Pulmonary artery endothelial cell (primary cell): ENCODE measurements around the gene COA1. TPM values are rescaled to one million over a fixed set of nuclear protein-coding genes. Genes with fewer than 3 reads are reported as not detected.
"Not testable (repeated sequence)": the region's sequence is repeated elsewhere in the genome, so short reads cannot be mapped to it uniquely, and the experiment has no call there.

Experiments
- DNase-seq: peaks from one replicate; pipeline ENCODE4 v3.0.0-alpha.2; 2011; ENCODE audit warnings: low read depth, low spot score
- total RNA-seq: library from RNA; depleted of rRNA; stranded (reverse); fragments of >200 nt; gene quantifications from 2 replicates; pipeline ENCODE4 v1.2.3, GENCODE V29; 2014

COA1 gene, protein sequence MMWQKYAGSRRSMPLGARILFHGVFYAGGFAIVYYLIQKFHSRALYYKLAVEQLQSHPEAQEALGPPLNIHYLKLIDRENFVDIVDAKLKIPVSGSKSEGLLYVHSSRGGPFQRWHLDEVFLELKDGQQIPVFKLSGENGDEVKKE
- 47.8 and 53.5 TPM in 2 replicates for total RNA-seq

DNA sequence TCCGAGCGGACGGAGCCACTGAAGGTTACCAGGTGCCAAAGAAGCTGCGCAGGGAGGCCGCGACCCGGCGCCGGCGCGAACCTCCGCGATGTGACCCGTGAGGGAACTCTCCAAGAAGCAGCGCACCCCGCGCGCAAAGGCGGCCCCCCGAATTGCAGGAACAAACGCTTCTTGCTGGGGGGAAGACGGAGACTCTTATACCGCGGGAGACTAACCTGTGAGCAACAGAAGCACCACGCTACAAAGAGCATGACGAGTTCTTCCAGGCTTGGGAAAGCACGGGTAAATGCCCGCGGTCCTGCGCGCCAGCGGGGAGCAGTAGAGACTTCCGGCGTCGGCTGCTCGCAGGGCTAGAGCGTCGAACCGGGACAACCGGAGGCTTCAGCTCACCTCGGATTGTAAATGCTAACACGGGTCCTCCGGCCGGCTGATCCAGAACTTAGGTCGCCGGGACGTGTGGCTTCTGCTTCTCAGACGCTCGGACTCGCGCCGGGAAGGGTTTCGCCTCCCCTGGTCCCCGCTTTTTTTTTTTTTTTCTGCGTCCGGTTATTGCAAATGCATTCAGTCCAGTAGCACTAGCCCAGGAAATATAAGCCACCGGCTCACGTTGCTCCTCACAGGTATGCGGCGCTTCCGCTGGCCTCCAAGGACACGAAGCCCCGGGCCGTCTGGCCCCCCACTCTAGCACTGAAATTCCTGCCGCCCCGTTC is at the start of gene COA1:
Gene COA1, minus strand, starts transcription at position 310 of the 710 bp plus-strand sequence. CDS start 80,909 bp downstream, outside the sequence.
- DNase-seq = peak; percentile 73

DNA sequence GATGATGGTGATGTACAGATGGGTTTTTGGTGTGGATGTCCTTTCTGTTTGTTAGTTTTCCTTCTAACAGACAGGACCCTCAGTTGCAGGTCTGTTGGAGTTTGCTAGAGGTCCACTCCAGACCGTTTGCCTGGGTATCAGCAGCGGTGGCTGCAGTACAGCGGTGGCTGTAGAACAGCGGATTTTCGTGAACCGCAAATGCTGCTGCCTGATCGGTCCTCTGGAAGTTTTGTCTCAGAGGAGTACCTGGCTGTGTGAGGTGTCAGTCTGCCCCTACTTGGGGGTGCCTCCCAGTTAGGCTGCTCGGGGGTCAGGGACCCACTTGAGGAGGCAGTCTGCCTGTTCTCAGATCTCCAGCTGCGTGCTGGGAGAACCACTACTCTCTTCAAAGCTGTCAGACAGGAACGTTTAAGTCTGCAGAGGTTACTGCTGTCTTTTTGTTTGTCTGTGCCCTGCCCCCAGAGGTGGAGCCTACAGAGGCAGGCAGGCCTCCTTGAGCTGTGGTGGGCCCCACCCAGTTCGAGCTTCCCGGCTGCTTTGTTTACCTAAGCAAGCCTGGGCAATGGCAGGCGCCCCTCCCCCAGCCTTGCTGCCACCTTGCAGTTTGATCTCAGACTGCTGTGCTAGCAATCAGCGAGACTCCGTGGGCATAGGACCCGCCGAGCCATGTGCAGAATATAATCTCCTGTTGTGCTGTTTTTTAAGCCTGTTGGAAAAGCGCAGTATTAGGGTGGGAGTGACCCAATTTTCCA is 49.1 kb upstream of the COA1 start:
- DNase-seq = not testable (repeated sequence)

DNA sequence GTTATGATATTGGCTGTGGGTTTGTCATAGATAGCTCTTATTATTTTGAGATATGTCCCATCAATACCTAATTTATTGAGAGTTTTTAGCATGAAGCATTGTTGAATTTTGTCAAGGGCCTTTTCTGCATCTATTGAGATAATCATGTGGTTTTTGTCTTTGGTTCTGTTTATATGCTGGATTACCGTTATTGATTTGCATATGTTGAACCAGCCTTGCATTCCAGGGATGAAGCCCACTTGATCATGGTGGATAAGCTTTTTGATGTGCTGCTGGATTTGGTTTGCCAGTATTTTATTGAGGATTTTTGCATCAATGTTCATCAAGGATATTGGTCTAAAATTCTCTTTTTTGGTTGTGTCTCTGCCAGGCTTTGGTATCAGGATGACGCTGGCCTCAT is 45.9 kb upstream of the COA1 start:
- DNase-seq = not testable (repeated sequence)

DNA sequence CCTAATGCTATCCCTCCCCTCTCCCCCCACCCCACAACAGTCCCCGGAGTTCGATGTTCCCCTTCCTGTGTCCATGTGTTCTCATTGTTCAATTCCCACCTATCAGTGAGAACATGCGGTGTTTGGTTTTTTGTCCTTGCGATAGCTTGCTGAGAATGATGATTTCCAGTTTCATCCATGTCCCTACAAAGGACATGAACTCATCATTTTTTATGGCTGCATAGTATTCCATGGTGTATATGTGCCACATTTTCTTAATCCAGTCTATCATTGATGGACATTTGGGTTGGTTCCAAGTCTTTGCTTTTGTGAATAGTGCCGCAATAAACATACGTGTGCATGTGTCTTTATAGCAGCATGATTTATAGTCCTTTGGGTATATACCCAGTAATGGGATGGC is 43.9 kb upstream of the COA1 start:
- DNase-seq = not testable (repeated sequence)

DNA sequence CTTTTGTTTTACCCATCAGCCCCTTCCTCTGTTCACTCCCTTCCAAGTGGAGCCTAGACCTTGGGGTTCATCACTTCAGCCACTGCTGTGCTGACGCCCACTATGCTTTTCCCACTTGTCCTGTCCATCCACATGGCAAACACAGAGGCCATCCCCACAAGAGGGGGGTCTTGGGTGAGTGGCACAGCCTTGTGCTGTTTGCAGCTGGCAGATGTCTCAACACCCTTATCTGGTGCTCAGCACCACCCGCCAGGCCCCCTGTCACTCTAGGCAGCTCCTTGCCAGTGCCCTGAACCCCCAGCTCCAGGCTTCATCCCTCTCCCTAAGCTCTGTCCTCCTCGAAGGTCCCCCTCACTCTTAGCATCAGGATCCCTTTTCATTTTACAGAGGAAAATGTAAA is 42.2 kb upstream of the COA1 start:
- DNase-seq = no peak

DNA sequence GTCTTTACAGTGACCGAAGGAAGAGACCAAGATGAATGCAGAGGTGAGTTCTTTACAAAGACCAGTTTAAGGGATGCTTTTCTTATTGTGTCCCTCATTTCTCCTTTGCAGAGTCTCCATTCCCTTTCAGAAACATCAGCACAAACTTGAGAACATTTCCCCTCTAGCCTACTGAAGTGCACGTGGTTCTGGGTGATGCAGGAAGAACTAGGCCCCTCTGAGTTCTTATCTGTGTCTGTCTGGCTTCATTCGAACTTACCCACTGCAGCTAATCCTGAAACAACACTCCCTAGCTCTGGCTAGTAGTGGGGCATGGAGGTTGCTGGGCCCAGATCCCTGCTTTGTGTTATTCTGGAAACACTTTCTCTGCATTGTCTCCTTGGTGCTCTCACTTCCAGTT is 41.8 kb upstream of the COA1 start:
- no peak for DNase-seq

DNA sequence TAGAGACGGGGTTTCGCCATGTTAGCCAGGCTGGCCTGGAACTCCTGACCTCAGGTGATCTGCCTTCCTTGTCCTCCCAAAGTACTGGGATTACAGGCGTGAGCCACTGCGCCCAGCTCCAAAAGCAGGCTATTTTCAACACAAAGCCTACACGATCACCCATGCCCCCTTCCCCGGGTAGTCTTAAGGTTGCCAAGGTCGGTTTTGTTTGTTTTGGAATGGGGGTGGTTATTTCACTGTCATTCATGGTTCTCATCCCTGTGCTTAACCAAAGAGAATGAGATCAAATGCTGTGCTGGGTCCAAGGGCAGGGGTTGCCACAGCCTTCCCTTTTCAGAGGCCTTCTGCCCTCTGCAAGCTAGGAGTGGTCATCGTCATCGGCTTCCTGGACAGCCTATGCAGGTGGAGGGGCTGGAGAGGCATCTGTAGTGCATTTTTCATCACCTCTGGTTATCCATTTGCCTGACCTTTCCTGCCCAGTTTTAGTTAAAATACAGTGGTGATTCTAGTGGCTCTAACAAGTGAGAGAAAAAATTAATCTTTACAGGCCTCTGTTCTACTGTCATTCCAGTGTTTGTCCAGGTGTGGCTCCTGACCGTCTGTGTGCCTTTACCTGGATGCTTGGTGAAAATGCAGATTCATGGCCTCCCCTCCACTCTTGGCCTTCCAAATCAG is 40.6 kb upstream of the COA1 start:
- DNase-seq = no peak

DNA sequence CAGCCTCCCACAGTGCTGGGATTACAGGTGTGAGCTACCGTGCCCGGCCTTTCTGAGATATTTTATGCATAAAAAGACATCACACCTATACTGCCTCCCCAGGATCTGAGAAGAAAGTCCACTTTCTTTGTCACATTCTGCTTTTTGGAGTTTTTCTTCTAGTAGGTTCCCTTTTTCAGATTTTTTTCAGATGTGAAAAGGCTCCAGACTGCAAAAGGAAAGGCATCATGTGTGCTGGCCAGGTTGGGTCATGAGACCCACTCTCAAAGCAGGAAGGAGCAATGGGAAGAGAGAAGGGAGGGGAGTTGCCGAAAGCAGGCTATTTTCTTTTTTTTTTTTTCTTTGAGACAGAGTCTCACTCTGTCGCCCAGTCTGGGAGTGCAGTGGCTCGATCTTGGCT is 40.0 kb upstream of the COA1 start:
- no peak for DNase-seq

- DNase-seq = no peak
These were observed 39.6 kb upstream of the COA1 start for GRCh38 chr7:43768887-43769272.

DNA sequence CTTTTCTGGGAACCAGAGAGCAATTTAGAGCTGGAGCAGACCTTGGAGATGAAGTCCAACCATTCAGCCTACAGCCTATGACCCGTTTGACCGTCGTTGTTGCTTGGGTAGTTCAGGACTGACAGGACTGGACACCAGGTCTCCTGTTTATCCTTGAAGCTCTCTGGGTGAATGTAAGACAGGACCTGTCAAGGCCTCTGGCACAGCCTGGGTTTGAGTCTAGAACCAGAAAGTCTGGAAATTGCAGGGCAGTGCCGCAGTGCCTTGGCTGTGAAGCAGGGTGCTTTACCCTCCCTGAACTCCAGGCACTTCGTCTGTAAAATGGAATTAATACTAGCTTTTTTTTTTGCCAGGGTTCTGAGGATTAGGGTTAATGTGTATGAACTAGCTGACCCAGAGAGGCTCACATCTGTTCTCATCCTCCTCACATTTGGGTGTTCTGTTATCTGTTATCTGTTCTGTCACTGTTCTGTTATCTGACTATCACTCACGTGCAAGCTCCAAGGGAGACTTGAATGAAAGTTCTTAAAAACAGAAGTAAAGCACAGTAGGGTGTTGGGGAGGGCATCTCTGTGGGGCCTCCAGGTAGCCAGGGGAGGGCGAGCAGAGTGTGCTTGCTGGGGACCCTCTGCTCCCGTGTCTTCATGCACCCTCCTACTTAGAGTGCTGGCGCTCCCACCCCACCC is 39.0 kb upstream of the COA1 start:
- no peak for DNase-seq

- DNase-seq = no peak
These were observed 38.0 kb upstream of the COA1 start for GRCh38 chr7:43767311-43767710.

DNA sequence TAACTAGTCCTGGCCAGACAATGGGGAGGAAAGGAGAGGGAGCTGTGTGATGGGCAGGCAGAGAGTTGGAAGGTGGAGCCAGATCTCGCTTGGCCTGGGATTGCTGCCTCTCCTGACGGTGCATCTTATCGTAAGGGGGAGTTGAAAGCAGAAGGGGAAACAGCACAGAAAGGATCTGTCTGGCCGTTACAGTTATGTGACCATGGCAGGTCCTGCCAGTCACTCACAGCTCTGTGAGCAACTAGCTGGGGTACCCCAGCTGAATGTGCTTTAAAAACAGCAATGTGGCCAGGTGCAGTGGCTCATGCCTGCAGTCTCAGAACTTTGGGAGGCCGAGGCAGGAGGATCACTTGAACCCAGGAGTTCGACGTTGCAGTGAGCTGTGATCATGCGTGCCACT is 37.2 kb upstream of the COA1 start:
- DNase-seq = no peak

GRCh38 chr7:43764807-43765491 is 35.6 kb upstream of the COA1 start:
- no peak for DNase-seq

- no peak for DNase-seq
These were observed 34.9 kb upstream of the COA1 start for GRCh38 chr7:43764039-43764761.

DNA sequence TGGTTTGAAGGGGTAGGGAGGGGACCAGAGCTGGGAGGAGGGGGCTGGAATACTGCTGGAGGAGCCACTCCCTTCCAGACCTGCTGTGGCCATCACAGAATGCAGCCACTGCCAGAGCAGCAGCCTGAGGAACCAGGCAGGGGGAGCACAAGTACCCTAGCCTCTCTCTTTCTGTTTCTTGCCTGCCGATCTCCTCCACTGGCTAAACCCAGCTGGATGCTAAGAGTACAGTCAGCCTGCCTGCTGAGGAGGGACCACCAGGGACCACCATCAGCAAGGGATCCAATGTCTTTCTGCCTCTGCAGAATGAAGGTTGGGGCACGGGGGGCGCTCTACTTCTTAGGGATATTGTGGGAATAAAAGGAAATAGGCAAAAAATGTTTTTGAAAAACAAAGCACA is 33.9 kb upstream of the COA1 start:
- no peak for DNase-seq

- no peak for DNase-seq
These were observed 32.8 kb upstream of the COA1 start for GRCh38 chr7:43761938-43762692.

GRCh38 chr7:43761382-43761781 is 32.1 kb upstream of the COA1 start:
- DNase-seq = no peak

- no peak for DNase-seq
These were observed 31.5 kb upstream of the COA1 start for GRCh38 chr7:43760861-43761260.
